ES-I3 (cell line): Measurements from ENCODE around the gene ROM1.
"Not testable (repeated sequence)": the region's sequence is repeated elsewhere in the genome, so short reads cannot be mapped to it uniquely, and the experiment has no call there.

Experiments used
- H3K36me3 ChIP-seq: 2 replicates; pipeline ENCODE4 v1.6.1; 2013; ENCODE audit warnings: mild to moderate bottlenecking, low read length, control low read depth, moderate library complexity; ENCODE audit not compliant: insufficient read depth
- H3K4me1 ChIP-seq: 2 replicates; pipeline ENCODE4 v1.6.1; 2013; ENCODE audit warnings: mild to moderate bottlenecking, control low read depth, low read length; ENCODE audit not compliant: insufficient read depth
- H3K9ac ChIP-seq: 2 replicates; pipeline ENCODE4 v1.6.1; 2013; ENCODE audit warnings: low read depth, mild to moderate bottlenecking, low read length, moderate library complexity
- H3K9me3 ChIP-seq: 2 replicates; pipeline ENCODE4 v1.6.1; 2013; ENCODE audit warnings: mild to moderate bottlenecking, low read length, moderate library complexity; ENCODE audit not compliant: control insufficient read depth, insufficient read depth

Gene ROM1

DNA sequence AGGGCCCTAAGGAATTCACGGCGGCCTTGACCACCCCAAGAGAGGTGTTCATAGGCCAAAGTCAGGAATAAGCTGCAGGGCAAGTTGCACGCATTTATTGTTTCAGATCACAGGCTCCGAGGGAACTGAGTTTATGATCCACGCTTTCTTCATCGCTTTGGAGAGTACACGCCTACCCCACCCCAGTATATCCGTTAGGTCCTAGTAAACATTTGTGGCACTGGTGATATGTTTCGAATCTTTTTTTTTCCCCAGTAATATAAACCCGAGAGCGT is 32.6 kb downstream of the ROM1 start:
- Histone ChIP-seq H3K9ac (peak overlapping the region; percentile 100), H3K36me3 (no peaks in the 10 kb centered on the region; the same call in 1 of the 2 replicates), H3K4me1 (0 out of 2 replicates have a peak, but pooled peaks cover 6% of the 10 kb centered on the region), H3K9me3 (no peaks in the 10 kb centered on the region)

DNA sequence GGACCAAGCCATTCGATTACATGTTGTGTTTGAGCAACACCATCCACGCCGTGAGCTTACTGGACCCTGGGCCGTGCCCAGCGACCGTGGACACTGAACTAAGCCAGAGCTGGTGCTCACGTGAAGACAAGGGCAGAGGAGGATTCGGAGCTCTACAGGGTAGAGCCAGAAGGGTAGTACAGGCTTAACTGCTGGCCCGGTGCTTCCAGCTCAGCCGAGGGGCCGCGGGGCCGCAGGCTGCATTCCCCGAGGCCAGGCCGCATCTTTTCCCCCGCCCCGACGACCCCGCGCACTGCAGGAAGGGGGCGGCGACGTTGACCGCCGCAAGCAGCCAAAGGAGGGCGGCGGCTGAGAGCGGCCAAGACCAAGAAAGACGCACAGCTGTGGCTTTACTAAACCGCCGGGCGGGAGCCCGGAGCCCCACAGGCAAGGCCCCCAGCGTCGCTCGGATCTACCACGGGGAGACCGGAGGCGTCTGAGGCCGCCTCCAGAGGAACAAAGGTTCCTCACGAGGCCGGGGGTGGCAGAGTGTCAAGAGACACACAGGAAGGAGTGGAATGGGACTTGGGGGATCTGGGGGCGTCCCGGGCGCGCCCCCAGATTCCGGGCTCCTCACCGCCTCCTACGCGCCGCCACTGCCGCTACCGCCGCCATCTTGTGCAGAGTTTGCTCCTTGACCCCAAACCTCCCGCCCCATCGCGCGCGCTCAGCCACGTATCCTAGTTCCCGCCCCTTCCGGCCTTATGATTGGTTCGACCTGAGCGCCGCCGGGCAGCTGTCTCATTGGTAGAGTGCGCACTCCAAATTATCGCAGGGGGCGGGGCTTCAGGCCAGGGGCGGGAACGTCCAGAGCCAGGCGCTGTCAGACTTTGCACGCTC is 33.1 kb downstream of the ROM1 start, which contains the start of gene GANAB:
GANAB (minus strand) TSS at position 668 of the 879 bp plus-strand sequence; CDS start at position 654, 14 bp downstream.
- H3K4me1 ChIP-seq: 0 out of 2 replicates have a peak, but pooled peaks cover 6% of the 10 kb centered on the region
- no peaks in the 10 kb centered on the region for H3K9me3 ChIP-seq
- H3K36me3 ChIP-seq: no peaks in the 10 kb centered on the region; the same call in 1 of the 2 replicates

DNA sequence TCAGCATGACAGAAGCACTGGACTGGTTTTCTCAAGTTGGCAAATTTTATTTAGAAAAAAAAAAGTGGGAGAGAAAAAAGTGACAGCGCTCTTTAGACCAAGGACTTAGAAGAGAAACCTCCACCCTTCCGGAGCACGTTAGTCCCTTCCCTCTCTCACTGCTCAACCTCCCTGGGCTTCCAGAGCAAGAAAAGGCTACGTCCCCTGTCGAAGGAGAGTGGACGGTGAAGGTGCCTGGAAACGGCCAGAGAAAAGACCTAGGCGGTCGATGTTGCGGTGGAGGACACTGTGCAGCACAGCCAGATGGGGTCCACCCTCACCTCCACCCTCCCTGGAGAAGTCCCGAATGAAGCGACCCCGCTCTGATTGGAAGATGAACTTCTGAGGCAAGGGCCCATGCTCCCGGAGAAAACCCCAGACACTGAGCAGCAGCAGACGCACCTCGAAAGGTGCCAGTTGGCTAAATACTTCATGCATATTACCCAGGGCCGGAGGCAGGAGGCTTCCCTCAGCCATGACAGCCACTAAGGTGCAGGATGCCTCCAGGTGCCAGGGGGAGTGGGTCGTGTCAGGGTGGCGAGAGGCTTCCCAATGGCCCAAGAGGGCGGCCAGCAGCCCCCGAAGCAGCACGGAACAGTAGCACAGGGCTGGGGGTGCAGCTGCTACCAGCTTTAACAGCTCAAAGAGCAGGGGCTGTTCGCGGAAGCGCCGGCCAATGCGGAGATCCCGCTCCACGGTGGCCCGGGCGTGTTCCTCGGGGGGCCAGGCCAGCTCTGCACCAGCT is 34.0 kb downstream of the ROM1 start:
- Histone ChIP-seq H3K9me3 (no peaks in the 10 kb centered on the region), H3K36me3 (no peaks in the 10 kb centered on the region; the same call in 1 of the 2 replicates), H3K9ac (no peak overlapping the region; the same call in 1 of the 2 replicates), H3K4me1 (0 out of 2 replicates have a peak, but pooled peaks cover 10% of the 10 kb centered on the region)

More for the DNA sequence above, 33.1 kb downstream of the ROM1 start, which contains the start of gene GANAB:
- H3K9ac ChIP-seq: peak within 1 kb of the TSS; percentile 100

DNA sequence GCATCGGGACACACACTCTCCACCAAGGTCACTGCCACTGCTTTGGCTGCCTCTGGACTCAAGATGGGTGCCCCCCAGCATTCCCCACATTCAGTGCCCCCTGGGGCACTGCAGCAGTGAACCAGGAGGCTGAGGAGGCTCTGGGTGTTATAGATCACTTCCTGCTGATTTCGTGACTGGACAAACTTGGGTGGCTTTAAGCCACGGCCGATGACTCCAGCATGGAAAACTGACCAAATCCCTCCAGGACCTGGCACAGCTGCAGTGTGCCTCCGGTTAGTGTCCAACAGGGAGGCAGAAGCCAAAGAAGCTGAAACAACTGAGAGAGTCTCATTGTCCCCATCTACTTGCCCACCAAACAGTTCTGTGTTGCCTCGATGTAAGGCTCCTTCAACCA is 34.5 kb downstream of the ROM1 start:
- no peaks in the 10 kb centered on the region; the same call in 1 of the 2 replicates for H3K36me3 ChIP-seq
- no peaks in the 10 kb centered on the region for H3K9me3 ChIP-seq
- H3K4me1 ChIP-seq: 0 out of 2 replicates have a peak, but pooled peaks cover 11% of the 10 kb centered on the region
- no peak overlapping the region for H3K9ac ChIP-seq

DNA sequence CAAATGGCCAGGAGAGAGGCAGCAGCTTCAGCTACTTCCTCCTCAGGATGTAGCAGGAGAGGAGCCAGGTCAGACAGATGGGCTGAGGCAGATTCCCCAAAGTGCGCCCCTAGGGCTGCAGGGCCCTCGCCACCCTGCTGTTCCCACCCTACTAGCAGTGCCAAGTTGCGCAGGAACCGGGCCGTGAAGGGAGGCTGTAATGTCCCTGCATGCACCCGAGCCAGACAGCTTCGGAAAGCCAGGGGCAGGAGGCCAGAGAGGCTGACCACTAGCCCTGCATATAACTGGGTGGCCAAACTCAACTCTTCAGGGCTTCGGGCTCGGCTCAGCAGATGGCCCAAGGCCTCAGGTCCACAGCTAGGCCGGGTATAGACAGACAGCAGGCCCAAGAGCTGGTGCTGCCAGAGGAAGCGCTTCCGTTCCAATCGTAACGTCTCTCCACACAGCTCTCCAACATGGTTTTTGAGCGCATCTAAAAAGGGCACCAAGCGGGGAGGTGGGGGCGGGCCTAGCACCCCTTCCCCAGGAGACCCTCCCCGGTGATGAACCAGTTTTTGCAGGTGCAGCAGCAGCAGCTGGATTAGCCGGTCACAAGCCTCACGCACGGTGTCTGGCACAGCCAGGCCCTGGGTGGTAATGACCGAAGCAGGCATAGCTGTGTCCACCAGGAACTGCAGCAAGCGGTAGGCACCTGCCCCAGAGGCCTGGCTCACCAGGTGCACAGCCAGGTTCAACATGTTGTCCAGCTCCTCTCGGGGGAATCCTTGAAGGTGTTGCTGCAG is 35.3 kb downstream of the ROM1 start:
- no peak overlapping the region for H3K9ac ChIP-seq

DNA sequence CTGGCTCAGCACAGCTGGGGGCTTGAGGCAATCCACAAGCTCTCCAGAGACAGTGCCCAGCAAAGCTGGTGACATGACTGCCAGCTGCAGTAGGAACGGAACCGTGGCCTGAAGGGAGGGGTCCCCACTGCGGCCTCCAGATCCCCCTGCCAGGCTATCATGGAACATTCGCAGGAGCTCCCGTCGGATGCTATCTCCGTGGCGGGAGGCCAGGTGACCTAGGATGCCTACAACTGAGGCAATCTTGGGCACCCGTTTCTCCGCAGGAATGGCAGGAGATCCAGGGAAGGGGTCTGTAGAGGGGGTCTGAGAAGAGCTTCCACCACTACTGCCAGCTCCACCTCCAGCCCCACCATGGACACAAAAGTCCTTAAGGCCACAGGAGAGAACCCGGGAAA is 35.9 kb downstream of the ROM1 start:
- Histone ChIP-seq H3K36me3 (no peaks in the 10 kb centered on the region; the same call in 1 of the 2 replicates), H3K4me1 (0 out of 2 replicates have a peak, but pooled peaks cover 11% of the 10 kb centered on the region), H3K9me3 (no peaks in the 10 kb centered on the region), H3K9ac (no peak overlapping the region)

More for the DNA sequence above, 35.3 kb downstream of the ROM1 start:
- no peaks in the 10 kb centered on the region; the same call in 1 of the 2 replicates for H3K36me3 ChIP-seq
- H3K9me3 ChIP-seq: no peaks in the 10 kb centered on the region
- H3K4me1 ChIP-seq: 0 out of 2 replicates have a peak, but pooled peaks cover 11% of the 10 kb centered on the region

DNA sequence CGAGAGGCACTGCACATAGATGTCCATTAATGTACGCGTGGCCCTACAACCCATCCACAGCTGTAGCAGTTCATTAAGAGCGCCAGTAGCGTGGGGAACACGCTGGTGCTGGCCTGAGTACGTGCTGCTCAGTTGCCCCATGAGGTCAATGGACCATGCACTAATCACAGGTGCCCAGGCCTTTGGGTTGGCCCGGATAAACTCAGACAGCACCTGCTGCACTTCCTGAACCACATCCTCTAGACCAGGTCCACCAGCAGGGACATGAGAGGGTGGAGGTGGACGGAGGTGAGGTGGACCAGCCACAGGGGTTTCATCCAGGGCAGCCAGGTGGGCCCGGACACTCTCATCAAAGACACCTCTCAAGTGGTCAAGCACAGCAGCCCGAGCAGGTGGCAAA is 36.4 kb downstream of the ROM1 start:
- no peak overlapping the region for H3K9ac ChIP-seq
- no peaks in the 10 kb centered on the region; the same call in 1 of the 2 replicates for H3K36me3 ChIP-seq
- no peaks in the 10 kb centered on the region for H3K9me3 ChIP-seq
- 0 out of 2 replicates have a peak, but pooled peaks cover 11% of the 10 kb centered on the region for H3K4me1 ChIP-seq

DNA sequence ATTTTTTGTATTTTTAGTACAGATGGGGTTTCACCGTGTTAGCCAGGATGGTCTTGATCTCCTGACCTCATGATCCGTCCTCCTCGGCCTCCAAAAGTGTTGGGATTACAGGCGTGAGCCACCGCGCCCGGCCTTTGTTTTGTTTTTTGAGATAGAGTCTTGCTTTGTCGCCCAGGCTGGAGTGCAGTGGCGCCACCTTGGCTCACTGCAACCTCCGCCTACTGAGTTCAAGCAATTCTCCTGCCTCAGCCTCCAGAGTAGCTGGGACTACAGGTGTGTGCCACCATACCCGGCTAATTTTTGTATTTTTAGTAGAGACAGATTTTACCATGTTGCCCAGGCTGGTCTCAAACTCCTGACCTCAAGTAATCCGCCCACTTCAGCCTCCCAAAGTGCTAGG is 37.2 kb downstream of the ROM1 start:
- 0 out of 2 replicates have a peak, but pooled peaks cover 11% of the 10 kb centered on the region for H3K4me1 ChIP-seq
- H3K9me3 ChIP-seq, H3K36me3 ChIP-seq, H3K9ac ChIP-seq: not testable (repeated sequence)

DNA sequence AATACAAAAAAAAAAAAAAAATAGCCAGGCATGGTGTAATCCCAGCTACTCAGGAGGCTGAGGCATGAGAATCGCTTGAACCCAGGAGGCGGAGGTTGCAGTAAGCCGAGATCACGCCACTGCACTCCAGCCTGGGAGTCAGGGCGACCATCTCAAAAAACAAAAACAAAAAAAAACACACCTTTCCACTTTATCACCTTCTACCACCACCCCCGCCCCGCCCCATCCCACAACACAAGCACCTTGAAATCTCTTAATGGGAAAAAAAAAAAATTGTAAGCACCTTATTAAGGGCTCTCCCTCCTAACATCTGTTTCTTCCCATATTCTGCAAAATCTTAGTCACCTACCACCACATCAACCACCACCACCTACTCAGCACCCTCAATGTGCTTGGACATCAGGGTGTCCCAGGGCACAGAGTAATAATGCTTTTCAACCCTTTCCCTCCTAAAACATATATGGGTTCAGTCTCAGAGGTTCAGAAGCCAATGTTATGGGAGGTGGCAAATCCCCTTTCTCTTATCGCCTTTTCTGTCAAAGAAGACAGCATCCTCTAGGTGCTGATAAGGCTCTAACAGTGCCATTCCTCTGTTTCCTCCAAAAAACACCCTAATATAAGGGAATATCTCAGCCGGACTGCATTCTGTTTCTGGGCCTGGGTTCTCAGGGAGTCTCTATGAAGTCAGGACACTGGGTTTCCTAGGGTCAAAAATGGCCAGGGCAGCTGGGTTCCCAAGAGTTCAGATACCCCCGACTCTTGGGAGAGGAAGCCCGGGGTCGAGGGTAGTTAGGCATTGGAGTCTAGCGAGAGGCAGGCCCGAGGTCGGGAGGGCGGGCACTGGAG is 39.3 kb downstream of the ROM1 start:
- Histone ChIP-seq H3K9me3 (no peaks in the 10 kb centered on the region), H3K4me1 (0 out of 2 replicates have a peak, but pooled peaks cover 5% of the 10 kb centered on the region), H3K36me3 (no peaks in the 10 kb centered on the region; the same call in 1 of the 2 replicates), H3K9ac (peak overlapping the region; percentile 83)

DNA sequence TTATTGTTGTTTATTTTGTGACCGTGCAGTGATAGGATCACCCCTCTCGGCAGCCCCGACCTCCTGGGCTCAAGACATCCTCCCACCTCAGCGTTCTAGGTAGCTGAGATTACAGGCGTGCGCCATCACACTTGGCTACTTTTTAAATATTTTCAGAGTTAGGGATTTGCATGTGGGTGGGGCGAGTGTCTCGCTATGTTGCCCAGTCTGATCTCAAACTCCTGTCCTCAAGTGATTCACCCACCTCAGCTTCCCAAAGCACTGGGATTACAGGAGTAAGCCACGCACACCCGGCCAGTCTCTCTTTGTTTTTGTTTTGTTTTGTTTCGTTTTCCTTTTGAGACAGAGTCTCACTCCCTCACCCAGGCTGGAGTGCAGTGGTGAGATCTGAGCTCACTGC is 41.2 kb downstream of the ROM1 start:
- no peaks in the 10 kb centered on the region for H3K9me3 ChIP-seq
- no peak overlapping the region for H3K9ac ChIP-seq
- 0 out of 2 replicates have a peak, but pooled peaks cover 5% of the 10 kb centered on the region for H3K4me1 ChIP-seq
- H3K36me3 ChIP-seq: no peaks in the 10 kb centered on the region

DNA sequence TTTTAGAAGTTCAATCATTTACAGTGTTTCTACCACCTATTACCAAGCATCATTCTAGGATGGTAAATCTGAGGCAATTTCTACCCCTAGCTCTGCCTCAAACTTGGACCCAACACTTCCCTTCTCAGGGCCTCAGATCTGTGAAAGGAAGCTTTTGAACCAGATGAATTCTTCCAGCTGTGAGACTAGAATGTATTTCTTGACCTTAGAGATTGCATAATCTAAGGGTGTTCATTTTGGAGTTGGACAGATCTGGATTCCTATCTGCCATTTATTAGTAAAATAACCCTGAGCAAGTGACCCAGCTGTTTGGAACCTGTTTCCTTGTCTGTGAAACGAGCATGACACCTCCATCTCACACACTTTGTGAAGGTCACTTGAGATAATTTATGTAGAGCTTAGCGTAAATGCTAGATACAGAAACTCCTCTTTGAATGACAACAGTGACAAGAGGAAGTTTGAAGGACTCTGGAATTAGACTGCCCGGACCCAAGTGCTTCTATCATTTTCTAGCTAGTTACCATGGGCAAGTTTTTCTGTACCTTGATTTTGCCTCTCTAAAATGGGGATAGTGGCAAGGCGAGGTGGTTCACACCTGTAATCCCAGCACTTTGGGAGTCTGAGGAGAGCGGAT is 43.9 kb downstream of the ROM1 start:
- Histone ChIP-seq H3K36me3 (no peaks in the 10 kb centered on the region), H3K4me1 (0 out of 2 replicates have a peak, but pooled peaks cover 2% of the 10 kb centered on the region), H3K9ac (no peak overlapping the region), H3K9me3 (no peaks in the 10 kb centered on the region)

DNA sequence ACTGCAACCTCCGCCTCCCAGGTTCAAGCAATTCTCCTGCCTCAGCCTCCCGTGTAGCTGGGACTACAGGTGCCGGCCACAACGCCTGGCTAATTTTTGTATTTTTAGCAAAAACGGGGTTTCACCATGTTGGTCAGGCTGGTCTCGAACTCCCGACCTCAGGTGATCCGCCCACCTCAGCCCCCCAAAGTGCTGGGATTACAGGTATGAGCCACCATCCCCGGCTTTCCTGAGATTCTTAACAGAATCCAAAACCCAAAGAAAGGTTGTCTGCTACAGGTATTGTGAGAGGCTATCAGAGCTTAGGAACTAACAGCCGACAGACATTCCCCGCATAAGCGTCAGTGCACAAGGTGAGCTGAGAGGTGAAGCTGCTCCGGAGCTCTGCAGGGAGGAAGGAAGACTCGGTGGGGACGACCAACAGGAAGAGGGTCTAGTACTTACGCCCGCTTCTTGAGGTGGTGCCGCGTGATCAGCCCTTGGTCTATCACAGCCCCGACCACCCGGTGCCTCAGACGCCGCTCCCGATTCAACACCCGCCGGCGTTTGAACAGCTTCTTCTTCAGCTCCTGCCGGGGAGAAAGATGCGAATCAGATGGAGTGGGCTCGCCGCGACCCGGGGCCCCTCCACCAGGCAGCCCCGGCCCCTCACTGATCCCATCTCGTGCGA is 51.5 kb downstream of the ROM1 start:
- H3K4me1 ChIP-seq: peaks cover 10% of the 10 kb centered on the region; the same call in 1 of the 2 replicates
- peaks cover 12% of the 10 kb centered on the region for H3K36me3 ChIP-seq
- H3K9ac ChIP-seq: peak overlapping the region; percentile 99
- no peaks in the 10 kb centered on the region for H3K9me3 ChIP-seq
